C4-2B (cell line): Measurements from ENCODE around the gene ZNF79.

Experiments
- CTCF ChIP-seq: fragments of 450-650 bp; conservative IDR thresholded peaks from 2 replicates; pipeline ENCODE4 v1.5.1; 2017; ENCODE audit warnings: mild to moderate bottlenecking
- ZFX ChIP-seq: fragments of 450-650 bp; IDR thresholded peaks from 2 replicates; pipeline ENCODE4 v1.6.1; 2017

- TF ChIP-seq CTCF: no peak
- TF ChIP-seq ZFX: no peak
These were observed 22.7 kb downstream of the ZNF79 start for GRCh38 chr9:127446713-127447415.
